WTC11 (cell line): ENCODE results near the gene IVD.

Experiments
- CREB1 ChIP-seq: sonication (generic); formaldehyde crosslinking; IDR thresholded peaks from 2 replicates; pipeline ENCODE4 v1.8.0; 2023; ENCODE audit warnings: mild to moderate bottlenecking, missing genetic modification reagents
- FOXP4 ChIP-seq: sonication (generic); formaldehyde crosslinking; IDR thresholded peaks from 2 replicates; pipeline ENCODE4 v1.8.0; 2022; ENCODE audit warnings: mild to moderate bottlenecking, missing genetic modification reagents
- HMGXB4 ChIP-seq: sonication (generic); formaldehyde crosslinking; IDR thresholded peaks from 2 replicates; pipeline ENCODE4 v1.8.1; 2023; ENCODE audit warnings: mild to moderate bottlenecking, moderate library complexity, missing genetic modification reagents
- ZNF416 ChIP-seq: fragments of 250-450 bp; sonication (Bioruptor Pico); IDR thresholded peaks from 2 replicates; pipeline ENCODE4 v1.9.0; 2021; ENCODE audit warnings: mild to moderate bottlenecking, inconsistent platforms

DNA sequence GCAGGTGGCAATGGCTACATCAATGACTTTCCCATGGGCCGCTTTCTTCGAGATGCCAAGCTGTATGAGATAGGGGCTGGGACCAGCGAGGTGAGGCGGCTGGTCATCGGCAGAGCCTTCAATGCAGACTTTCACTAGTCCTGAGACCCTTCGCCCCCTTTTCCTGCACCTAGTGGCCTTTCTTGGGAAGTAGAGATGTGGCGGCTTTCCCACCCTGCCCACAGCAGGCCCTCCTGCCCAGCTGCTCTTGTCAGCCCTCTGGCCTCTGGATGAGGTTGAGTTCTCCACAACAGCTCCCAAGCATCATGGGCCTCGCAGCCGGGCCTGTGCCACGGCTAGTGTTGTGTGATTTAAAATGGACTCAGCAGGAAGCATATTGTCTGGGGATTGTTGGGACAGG lies 12.5 kb downstream of the IVD start:
- no peak for TF ChIP-seq ZNF416 (CRISPR knock-in tag)
- TF ChIP-seq HMGXB4 (CRISPR knock-in tag): no peak
- no peak for TF ChIP-seq FOXP4 (CRISPR knock-in tag)
- no peak for TF ChIP-seq CREB1 (CRISPR knock-in tag)
